Astrocyte (in vitro differentiated cells and primary cell): Measurements from ENCODE around the gene PPP2R2B. TPM values are rescaled to one million over a fixed set of nuclear protein-coding genes. Genes with fewer than 3 reads are reported as not detected.

Experiments used
- DNase-seq: peaks from one replicate; pipeline ENCODE4 v3.0.0-alpha.2; 2010; ENCODE audit warnings: low read depth
- FAIRE-seq: peaks from 2 replicates; lab custom pipeline; 2011; peaks lifted over from hg19 to GRCh38; lab: Jason Lieb, UNC
- H2AFZ ChIP-seq: 2 replicates; pipeline ENCODE4 v1.6.0; 2012; ENCODE audit warnings: low read depth, low read length, inconsistent platforms
- H3K27ac ChIP-seq: 2 replicates; pipeline ENCODE4 v1.5.1; 2011; ENCODE audit warnings: low read depth, low read length, inconsistent platforms
- H3K27me3 ChIP-seq: 2 replicates; pipeline ENCODE4 v1.6.0; 2011; ENCODE audit warnings: low read length, inconsistent platforms; ENCODE audit not compliant: insufficient read depth
- H3K36me3 ChIP-seq: 2 replicates; pipeline ENCODE4 v1.5.1; 2011; ENCODE audit warnings: low read length, inconsistent platforms; ENCODE audit not compliant: insufficient read depth
- H3K4me1 ChIP-seq: 2 replicates; pipeline ENCODE4 v1.5.1; 2011; ENCODE audit warnings: low read length, inconsistent platforms; ENCODE audit not compliant: insufficient read depth
- H3K4me2 ChIP-seq: 2 replicates; pipeline ENCODE4 v1.6.0; 2012; ENCODE audit warnings: low read length, inconsistent platforms
- H3K4me3 ChIP-seq: 2 replicates; pipeline ENCODE4 v1.5.1; 2011; ENCODE audit warnings: low read depth, mild to moderate bottlenecking, low read length, inconsistent platforms; ENCODE audit not compliant: insufficient read depth
- H3K79me2 ChIP-seq: 2 replicates; pipeline ENCODE4 v1.6.0; 2012; ENCODE audit warnings: mild to moderate bottlenecking, low read length, inconsistent platforms; ENCODE audit not compliant: insufficient read depth
- H3K9ac ChIP-seq: 2 replicates; pipeline ENCODE4 v1.6.0; 2012; ENCODE audit warnings: mild to moderate bottlenecking, low read length, inconsistent platforms
- H3K9me3 ChIP-seq: 2 replicates; pipeline ENCODE4 v1.5.1; 2012; ENCODE audit warnings: low read depth, mild to moderate bottlenecking, low read length, inconsistent platforms; ENCODE audit not compliant: insufficient read depth
- H4K20me1 ChIP-seq: 2 replicates; pipeline ENCODE4 v1.6.0; 2012; ENCODE audit warnings: low read length, inconsistent platforms; ENCODE audit not compliant: insufficient read depth
- H3K27ac Mint-ChIP-seq: one replicate; pipeline ENCODE4 v1.8.0; 2021; ENCODE audit warnings: mild to moderate bottlenecking, mixed read lengths; ENCODE audit not compliant: unreplicated experiment
- H3K27me3 Mint-ChIP-seq: one replicate; pipeline ENCODE4 v1.8.0; 2021; ENCODE audit warnings: low read depth, mixed read lengths; ENCODE audit not compliant: unreplicated experiment
- H3K36me3 Mint-ChIP-seq: one replicate; pipeline ENCODE4 v1.8.0; 2021; ENCODE audit warnings: low read depth, mixed read lengths; ENCODE audit not compliant: unreplicated experiment
- H3K4me1 Mint-ChIP-seq: one replicate; pipeline ENCODE4 v1.8.0; 2021; ENCODE audit warnings: low read depth, mixed read lengths; ENCODE audit not compliant: unreplicated experiment
- H3K4me3 Mint-ChIP-seq: one replicate; pipeline ENCODE4 v1.8.0; 2021; ENCODE audit warnings: mild to moderate bottlenecking, moderate library complexity, mixed read lengths; ENCODE audit not compliant: unreplicated experiment
- H3K9me3 Mint-ChIP-seq: one replicate; pipeline ENCODE4 v1.8.0; 2021; ENCODE audit warnings: mild to moderate bottlenecking, mixed read lengths; ENCODE audit not compliant: unreplicated experiment
- EZH2 ChIP-seq: IDR thresholded peaks from 2 replicates; pipeline ENCODE4 v1.6.1; 2012; ENCODE audit warnings: mild to moderate bottlenecking, low read length, inconsistent platforms; ENCODE audit not compliant: insufficient read depth
- total RNA-seq: library from RNA; stranded (reverse); gene quantifications from 2 replicates; pipeline ENCODE4 v1.2.1, GENCODE V29; 2021
- TF ChIP-seq, protein P1 (sequence below): IDR thresholded peaks from 2 replicates; pipeline ENCODE4 v1.5.1; 2011; ENCODE audit warnings: low read depth, mild to moderate bottlenecking, inconsistent platforms, low read length, moderate library complexity; ENCODE audit not compliant: insufficient read depth

Gene PPP2R2B
- total RNA-seq, 1 donor from 2014 or later, result 5.2 TPM

DNA sequence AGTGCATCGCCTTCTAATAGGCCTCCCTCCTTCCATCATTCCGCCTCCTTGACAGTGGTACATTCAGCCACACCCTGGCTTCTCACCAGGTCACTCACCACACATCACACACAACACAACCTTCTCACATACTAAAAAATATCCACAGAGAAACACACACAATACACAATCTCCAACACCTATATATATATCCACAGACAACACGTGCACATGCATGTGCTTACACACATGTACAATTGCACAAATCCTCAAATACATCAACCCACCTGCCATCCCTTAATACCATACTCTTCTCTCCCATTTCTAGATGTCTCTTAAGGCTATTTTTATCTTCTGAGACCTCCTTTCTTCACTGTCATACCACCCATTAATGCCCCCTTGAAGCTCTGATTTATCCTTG is 57.6 kb downstream of the PPP2R2B start:
- H3K27me3 Mint-ChIP-seq, result no peaks in the 10 kb centered on the region
- Histone ChIP-seq H3K4me3 (no peak overlapping the region), H3K36me3 (no peaks in the 10 kb centered on the region), H3K9me3 (no peaks in the 10 kb centered on the region), H4K20me1 (no peaks in the 10 kb centered on the region), H3K4me2 (no peak overlapping the region), H3K4me1 (no peaks in the 10 kb centered on the region), H3K27ac (no peak overlapping the region), H3K27me3 (no peaks in the 10 kb centered on the region), H3K9ac (no peak overlapping the region), H2AFZ (no peak overlapping the region), H3K79me2 (no peaks in the 10 kb centered on the region)
- no peak for DNase-seq
- TF ChIP-seq, protein P1, sequence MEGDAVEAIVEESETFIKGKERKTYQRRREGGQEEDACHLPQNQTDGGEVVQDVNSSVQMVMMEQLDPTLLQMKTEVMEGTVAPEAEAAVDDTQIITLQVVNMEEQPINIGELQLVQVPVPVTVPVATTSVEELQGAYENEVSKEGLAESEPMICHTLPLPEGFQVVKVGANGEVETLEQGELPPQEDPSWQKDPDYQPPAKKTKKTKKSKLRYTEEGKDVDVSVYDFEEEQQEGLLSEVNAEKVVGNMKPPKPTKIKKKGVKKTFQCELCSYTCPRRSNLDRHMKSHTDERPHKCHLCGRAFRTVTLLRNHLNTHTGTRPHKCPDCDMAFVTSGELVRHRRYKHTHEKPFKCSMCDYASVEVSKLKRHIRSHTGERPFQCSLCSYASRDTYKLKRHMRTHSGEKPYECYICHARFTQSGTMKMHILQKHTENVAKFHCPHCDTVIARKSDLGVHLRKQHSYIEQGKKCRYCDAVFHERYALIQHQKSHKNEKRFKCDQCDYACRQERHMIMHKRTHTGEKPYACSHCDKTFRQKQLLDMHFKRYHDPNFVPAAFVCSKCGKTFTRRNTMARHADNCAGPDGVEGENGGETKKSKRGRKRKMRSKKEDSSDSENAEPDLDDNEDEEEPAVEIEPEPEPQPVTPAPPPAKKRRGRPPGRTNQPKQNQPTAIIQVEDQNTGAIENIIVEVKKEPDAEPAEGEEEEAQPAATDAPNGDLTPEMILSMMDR, result no peak
- no peak for TF ChIP-seq EZH2
- FAIRE-seq, result no peak
- H3K4me1 Mint-ChIP-seq, result no peaks in the 10 kb centered on the region
- H3K9me3 Mint-ChIP-seq, result no peaks in the 10 kb centered on the region
- no peak overlapping the region for H3K4me3 Mint-ChIP-seq
- H3K36me3 Mint-ChIP-seq, result no peaks in the 10 kb centered on the region
- H3K27ac Mint-ChIP-seq, result no peak overlapping the region

DNA sequence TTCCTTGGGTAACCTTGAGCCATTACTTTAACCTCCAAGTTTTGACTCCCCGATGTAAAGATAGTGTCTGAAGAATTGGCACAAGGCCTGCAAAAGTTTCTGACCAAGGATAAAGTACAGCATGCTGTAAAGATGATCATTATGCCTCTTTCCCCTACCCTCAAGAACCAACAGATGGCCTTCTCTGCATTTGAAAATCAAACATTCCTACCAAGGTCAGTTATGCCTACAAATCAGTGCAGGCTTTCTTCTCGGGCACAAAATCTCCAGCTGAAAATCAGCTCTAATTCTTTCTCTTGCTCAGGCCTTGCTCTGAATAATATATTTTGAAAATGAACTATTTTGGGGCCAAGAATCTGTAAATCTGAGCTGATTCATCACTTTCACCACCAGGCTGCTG is 59.7 kb downstream of the PPP2R2B start:
- no peak overlapping the region for H3K27ac ChIP-seq
- no peaks in the 10 kb centered on the region for H3K79me2 ChIP-seq
- no peaks in the 10 kb centered on the region for H3K9me3 ChIP-seq
- H3K27ac Mint-ChIP-seq, result no peak overlapping the region
- no peaks in the 10 kb centered on the region for H3K4me1 ChIP-seq
- H3K4me2 ChIP-seq, result no peak overlapping the region
- no peak overlapping the region for H3K4me3 Mint-ChIP-seq
- H3K4me1 Mint-ChIP-seq, result no peaks in the 10 kb centered on the region
- TF ChIP-seq EZH2, result no peak
- TF ChIP-seq, protein P1, result no peak
- H3K27me3 ChIP-seq, result no peaks in the 10 kb centered on the region
- no peak overlapping the region for H3K4me3 ChIP-seq
- H3K9ac ChIP-seq, result no peak overlapping the region
- no peak overlapping the region for H2AFZ ChIP-seq
- H3K9me3 Mint-ChIP-seq, result no peaks in the 10 kb centered on the region
- no peak for FAIRE-seq
- H3K27me3 Mint-ChIP-seq, result no peaks in the 10 kb centered on the region
- no peaks in the 10 kb centered on the region for H3K36me3 Mint-ChIP-seq
- no peaks in the 10 kb centered on the region for H3K36me3 ChIP-seq
- no peaks in the 10 kb centered on the region for H4K20me1 ChIP-seq
- DNase-seq, result no peak

DNA sequence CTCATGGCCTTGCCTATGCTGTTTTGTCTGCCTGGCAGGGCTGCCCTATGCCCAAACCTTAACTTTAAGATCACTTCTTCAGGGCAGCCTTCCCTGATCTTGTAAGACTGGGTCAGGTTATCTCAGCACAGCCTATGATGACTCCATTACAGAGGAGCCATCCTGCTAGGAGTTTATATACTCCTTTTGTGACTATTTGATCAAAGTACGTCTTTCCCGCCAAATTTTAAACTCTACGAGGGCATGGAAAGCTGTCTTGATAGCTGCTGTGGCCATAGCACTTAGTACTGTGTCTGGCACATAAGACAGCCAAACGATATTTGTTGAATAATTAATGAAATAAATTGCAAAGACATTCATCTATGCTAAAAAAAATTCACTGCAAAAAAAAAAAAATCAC is 60.6 kb downstream of the PPP2R2B start:
- TF ChIP-seq, protein P1, result no peak
- TF ChIP-seq EZH2, result no peak
- H3K4me1 ChIP-seq, result no peaks in the 10 kb centered on the region
- H3K4me3 ChIP-seq, result no peak overlapping the region
- no peaks in the 10 kb centered on the region for H4K20me1 ChIP-seq
- Mint-ChIP-seq H3K27ac (no peak overlapping the region), H3K27me3 (no peaks in the 10 kb centered on the region), H3K36me3 (no peaks in the 10 kb centered on the region), H3K4me1 (no peaks in the 10 kb centered on the region), H3K4me3 (no peak overlapping the region), H3K9me3 (no peaks in the 10 kb centered on the region)
- no peak overlapping the region for H3K4me2 ChIP-seq
- no peaks in the 10 kb centered on the region for H3K36me3 ChIP-seq
- no peak overlapping the region for H3K9ac ChIP-seq
- no peak overlapping the region for H2AFZ ChIP-seq
- no peaks in the 10 kb centered on the region for H3K9me3 ChIP-seq
- H3K79me2 ChIP-seq, result no peaks in the 10 kb centered on the region
- FAIRE-seq, result no peak
- no peak overlapping the region for H3K27ac ChIP-seq
- no peaks in the 10 kb centered on the region for H3K27me3 ChIP-seq
- DNase-seq, result no peak
